Gastrocnemius medialis (tissue), 4 donors: Measurements from ENCODE around the gene OCA2. TPM values are rescaled to one million over a fixed set of nuclear protein-coding genes. Genes with fewer than 3 reads are reported as not detected.

Source experiments
- ATAC-seq, 2 donors: fragments of 150-250 bp; one replicate each; pipeline ENCODE4 v1.9.1; 2016
- DNase-seq, 2 donors: peaks; one replicate each; pipeline ENCODE4 v3.0.0-alpha.2; 2019
- H3K27ac ChIP-seq, 4 donors: fragments of 200-600 bp; sonication (generic); 1 replicate in 1 of 4; 2 replicates in 3 of 4; pipeline ENCODE4 v1.5.1; 2016 to 2018; ENCODE audit warnings: mild to moderate bottlenecking in 2 of 4, moderate library complexity in 1 of 4
- H3K27me3 ChIP-seq, 3 donors: fragments of 200-600 bp; sonication (generic) in 2 of 3; 1 replicate in 1 of 3; 2 replicates in 2 of 3; pipeline versions ENCODE4 v1.5.1 to v1.6.0; 2016 to 2019; ENCODE audit warnings: mild to moderate bottlenecking in 1 of 3, moderate library complexity in 1 of 3
- H3K36me3 ChIP-seq, 2 donors: fragments of 200-600 bp; sonication (generic) in 1 of 2; one replicate each; pipeline ENCODE4 v1.5.1; 2017 to 2018
- H3K4me1 ChIP-seq, 2 donors: fragments of 200-600 bp; sonication (generic) in 1 of 2; one replicate each; pipeline ENCODE4 v1.5.1; 2016 to 2017; ENCODE audit warnings: mild to moderate bottlenecking in 2 of 2
- H3K4me3 ChIP-seq, 4 donors: fragments of 200-600 bp; sonication (generic) in 3 of 4; 1 replicate in 1 of 4; 2 replicates in 3 of 4; pipeline ENCODE4 v1.5.1; 2016 to 2019; ENCODE audit warnings: mild to moderate bottlenecking in 2 of 4
- H3K9me3 ChIP-seq, 3 donors: fragments of 200-600 bp; sonication (generic) in 2 of 3; 1 replicate in 1 of 3; 2 replicates in 2 of 3; pipeline ENCODE4 v1.5.1; 2016 to 2019
- POLR2A ChIP-seq, 2 donors: fragments of 450-650 bp; IDR thresholded peaks; one replicate each; pipeline ENCODE4 v1.6.1; 2017; ENCODE audit warnings: antibody characterized with exemption in 2 of 2, mild to moderate bottlenecking in 2 of 2, moderate library complexity in 2 of 2
- in situ Hi-C, 4 donors: fragments of 200-750 bp; cut with MboI; loops; one replicate each; pipeline versions ENCODE4 v1.15.0 to v1.8.0; 2017; ENCODE audit warnings: low sequenced_read_pairs in 4 of 4
- intact Hi-C: fragments of 100-400 bp; cut with DNase I; formaldehyde crosslinking; loops from one replicate; pipeline ENCODE4 v1.15.1; 2023; ENCODE audit warnings: low total_unique reads
- total RNA-seq, 4 donors: library from RNA; depleted of rRNA; stranded (reverse); fragments of >200 nt; gene quantifications; one replicate each; pipeline versions ENCODE4 v1.1.0 to v1.2.3, GENCODE V29; 2016
- TF ChIP-seq, protein P1 (sequence below), 5 experiments: fragments of 450-650 bp in 3 of 5; fragments of 200-600 bp in 2 of 5; sonication (generic) in 2 of 5; IDR thresholded peaks in 4 of 5; conservative IDR thresholded peaks in 1 of 5; 1 replicate in 4 of 5; 2 replicates in 1 of 5; pipeline ENCODE4 v1.5.1; 2016 to 2019; ENCODE audit warnings: antibody characterized with exemption in 5 of 5, mild to moderate bottlenecking in 3 of 5, moderate library complexity in 3 of 5

Gene OCA2
- total RNA-seq, 4 donors from 2014 or later = 0.16 to 0.63 (median 0.41) TPM; not detected in 1

DNA sequence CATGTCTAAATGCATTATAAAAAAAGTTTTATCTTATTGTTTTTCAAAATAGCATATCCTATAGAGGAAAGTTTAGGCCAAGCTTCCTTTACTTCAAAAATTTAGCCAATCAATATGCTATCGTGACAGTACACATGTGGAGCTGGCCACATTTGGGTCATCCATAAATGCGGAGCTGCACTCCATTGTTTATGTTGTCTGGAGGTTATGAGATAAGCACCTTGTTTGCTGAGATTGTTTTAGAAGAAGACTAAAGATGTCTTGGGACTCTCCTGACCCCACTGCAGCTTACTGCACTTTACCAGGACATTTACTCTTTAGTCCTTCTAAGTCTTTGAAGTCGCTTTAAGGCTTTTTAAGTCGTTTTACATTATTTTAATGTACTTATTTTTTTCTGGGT, 265.9 kb downstream of the OCA2 start:
- intact Hi-C loops (no loop called here), in situ Hi-C loops (no loop called here)
- DNase-seq (no peak), ATAC-seq (no peak)
- no peak overlapping the region for H3K27ac ChIP-seq
- H3K36me3 ChIP-seq = no peaks in the 10 kb centered on the region
- H3K4me1 ChIP-seq = no peaks in the 10 kb centered on the region
- no peak for TF ChIP-seq POLR2A (IDR thresholded peaks at IDR 0.05)
- TF ChIP-seq, protein P1, sequence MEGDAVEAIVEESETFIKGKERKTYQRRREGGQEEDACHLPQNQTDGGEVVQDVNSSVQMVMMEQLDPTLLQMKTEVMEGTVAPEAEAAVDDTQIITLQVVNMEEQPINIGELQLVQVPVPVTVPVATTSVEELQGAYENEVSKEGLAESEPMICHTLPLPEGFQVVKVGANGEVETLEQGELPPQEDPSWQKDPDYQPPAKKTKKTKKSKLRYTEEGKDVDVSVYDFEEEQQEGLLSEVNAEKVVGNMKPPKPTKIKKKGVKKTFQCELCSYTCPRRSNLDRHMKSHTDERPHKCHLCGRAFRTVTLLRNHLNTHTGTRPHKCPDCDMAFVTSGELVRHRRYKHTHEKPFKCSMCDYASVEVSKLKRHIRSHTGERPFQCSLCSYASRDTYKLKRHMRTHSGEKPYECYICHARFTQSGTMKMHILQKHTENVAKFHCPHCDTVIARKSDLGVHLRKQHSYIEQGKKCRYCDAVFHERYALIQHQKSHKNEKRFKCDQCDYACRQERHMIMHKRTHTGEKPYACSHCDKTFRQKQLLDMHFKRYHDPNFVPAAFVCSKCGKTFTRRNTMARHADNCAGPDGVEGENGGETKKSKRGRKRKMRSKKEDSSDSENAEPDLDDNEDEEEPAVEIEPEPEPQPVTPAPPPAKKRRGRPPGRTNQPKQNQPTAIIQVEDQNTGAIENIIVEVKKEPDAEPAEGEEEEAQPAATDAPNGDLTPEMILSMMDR (IDR thresholded peaks at IDR 0.05 in 4 of 5, conservative IDR thresholded peaks at IDR 0.05 in 1 of 5) = no peak
- no peaks in the 10 kb centered on the region for H3K27me3 ChIP-seq
- no peak overlapping the region for H3K4me3 ChIP-seq
- H3K9me3 ChIP-seq = no peaks in the 10 kb centered on the region

DNA sequence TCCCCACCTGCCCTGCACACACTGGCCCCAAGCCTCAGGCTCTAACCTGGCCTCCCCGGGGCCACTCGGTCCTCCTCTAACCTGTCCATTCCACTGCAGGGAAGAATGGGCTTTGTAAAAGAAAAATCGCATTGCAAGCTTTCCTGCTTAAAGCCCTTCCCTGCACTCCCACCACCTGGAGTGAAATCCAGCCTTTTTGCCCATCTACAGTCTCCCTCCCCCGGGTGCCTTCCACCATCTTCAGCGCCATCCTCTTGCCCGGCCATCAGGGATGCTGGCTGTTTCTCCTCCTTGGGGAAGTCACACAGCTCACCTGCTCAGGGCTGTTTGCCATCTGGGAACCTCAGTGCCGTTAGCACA, 266.9 kb downstream of the OCA2 start:
- intact Hi-C loops = no loop called here
- in situ Hi-C loops = no loop called here
- TF ChIP-seq, protein P1 (IDR thresholded peaks at IDR 0.05 in 4 of 5, conservative IDR thresholded peaks at IDR 0.05 in 1 of 5) = no peak
- no peak for TF ChIP-seq POLR2A (IDR thresholded peaks at IDR 0.05)
- ATAC-seq (no peak), DNase-seq (no peak)
- Histone ChIP-seq H3K4me1 (no peaks in the 10 kb centered on the region), H3K27me3 (no peaks in the 10 kb centered on the region), H3K27ac (no peak overlapping the region), H3K36me3 (no peaks in the 10 kb centered on the region), H3K4me3 (no peak overlapping the region), H3K9me3 (no peaks in the 10 kb centered on the region)

DNA sequence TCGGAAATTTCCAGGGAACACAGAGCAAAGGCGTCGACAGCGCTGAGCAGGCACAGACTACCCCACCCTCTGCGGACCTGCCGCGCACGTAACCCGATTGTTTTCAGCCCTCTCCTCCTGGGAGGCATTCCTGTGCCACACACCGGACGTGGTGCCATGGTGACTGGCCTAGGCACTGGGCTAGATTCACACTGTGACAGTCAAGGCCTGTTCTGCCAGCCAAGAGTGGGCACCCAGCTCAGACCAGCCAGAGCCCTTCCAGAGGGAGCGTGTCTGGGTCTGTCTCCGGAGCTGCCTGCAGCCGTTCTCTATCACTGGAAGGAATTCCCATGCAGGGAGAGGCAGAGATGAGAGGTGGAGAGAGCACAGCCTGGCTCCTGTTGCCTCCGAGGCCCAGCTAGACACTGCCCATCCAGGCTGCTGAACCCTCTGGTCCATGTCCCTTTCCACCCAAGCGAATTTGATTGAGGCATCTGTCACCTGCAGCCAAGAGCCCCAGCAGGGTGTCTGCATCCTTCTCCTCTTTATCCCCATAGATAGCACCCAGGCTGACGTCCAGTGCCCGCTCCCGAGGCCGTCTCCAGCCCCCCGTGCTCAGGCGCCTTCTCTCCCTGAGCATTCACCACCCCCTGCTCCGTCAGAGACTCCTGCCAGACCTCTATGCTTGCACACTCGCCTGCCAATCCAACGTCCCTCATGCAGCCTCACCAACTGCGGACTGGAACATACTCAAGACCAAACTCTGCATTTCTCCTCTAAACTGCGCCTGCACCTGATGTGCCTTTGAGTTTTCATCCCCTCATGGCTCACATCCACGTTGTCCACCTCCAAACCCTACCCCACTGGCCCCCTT, 267.5 kb downstream of the OCA2 start:
- ATAC-seq (no peak), DNase-seq (no peak)
- H3K27me3 ChIP-seq = no peaks in the 10 kb centered on the region
- H3K9me3 ChIP-seq = no peaks in the 10 kb centered on the region
- H3K27ac ChIP-seq = no peak overlapping the region
- in situ Hi-C loops (no loop called here), intact Hi-C loops (no loop called here)
- H3K36me3 ChIP-seq = no peaks in the 10 kb centered on the region
- no peak for TF ChIP-seq POLR2A (IDR thresholded peaks at IDR 0.05)
- TF ChIP-seq, protein P1 (IDR thresholded peaks at IDR 0.05 in 4 of 5, conservative IDR thresholded peaks at IDR 0.05 in 1 of 5) = no peak
- H3K4me1 ChIP-seq = no peaks in the 10 kb centered on the region
- H3K4me3 ChIP-seq = no peak overlapping the region

DNA sequence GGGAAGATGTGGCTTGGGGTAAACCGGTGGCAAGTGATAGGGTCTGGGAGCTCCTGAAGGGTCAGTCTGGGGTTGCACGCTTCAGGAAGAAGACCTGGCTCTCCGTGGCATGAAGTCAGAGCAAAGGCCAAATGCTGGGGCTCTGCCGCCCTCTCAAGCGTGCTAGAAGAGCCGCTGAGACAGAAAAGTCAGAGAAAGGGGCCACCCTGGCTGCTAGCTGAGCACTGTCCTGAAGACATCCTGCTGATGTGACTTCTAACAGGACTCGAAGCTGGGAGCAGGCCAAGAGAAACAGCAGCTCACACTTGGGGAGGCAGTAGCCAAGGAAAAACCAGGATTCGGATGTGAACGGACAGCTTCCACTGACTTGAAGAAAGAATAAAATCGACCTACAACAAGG, 270.4 kb downstream of the OCA2 start:
- no peak for TF ChIP-seq POLR2A (IDR thresholded peaks at IDR 0.05)
- TF ChIP-seq, protein P1 (IDR thresholded peaks at IDR 0.05 in 4 of 5, conservative IDR thresholded peaks at IDR 0.05 in 1 of 5) = no peak
- no peak for DNase-seq
- intact Hi-C loops (no loop called here), in situ Hi-C loops (no loop called here)
- no peak for ATAC-seq
- no peak overlapping the region for H3K27ac ChIP-seq
- no peaks in the 10 kb centered on the region for H3K9me3 ChIP-seq
- H3K4me3 ChIP-seq = no peak overlapping the region
- no peaks in the 10 kb centered on the region for H3K36me3 ChIP-seq
- H3K4me1 ChIP-seq = no peaks in the 10 kb centered on the region
- H3K27me3 ChIP-seq = no peaks in the 10 kb centered on the region
